Measurements from ENCODE around the gene SOHLH1.

DNA sequence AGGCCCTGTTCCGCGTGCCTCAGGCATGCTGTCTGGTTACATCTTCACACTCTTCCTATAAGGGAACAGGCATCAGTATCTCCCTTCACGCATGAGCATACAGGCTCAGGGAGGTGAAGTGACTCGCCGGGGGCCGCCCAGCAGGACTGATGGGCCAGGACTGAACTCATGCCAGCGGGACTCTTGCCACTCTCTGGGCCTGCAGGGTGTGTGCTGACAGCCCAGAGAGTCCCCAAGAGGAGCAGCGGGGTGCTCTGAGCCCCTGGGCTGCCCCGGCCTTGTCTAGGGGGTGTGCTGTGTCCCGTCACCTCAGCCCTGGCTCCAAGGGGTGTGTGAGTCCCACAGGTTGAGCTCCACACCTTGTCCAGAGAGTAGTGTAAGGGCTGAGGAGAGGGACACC, 12.6 kb upstream of the SOHLH1 start:
- no peak for TF ChIP-seq CTCF (IDR thresholded peaks at IDR 0.05)
- TF ChIP-seq POLR2AphosphoS5 (IDR thresholded peaks at IDR 0.05): no peak
